GM12878 (cell line): ENCODE measurements around the gene PLEKHG4B. TPM values are rescaled to one million over a fixed set of nuclear protein-coding genes. Genes with fewer than 3 reads are reported as not detected.
"Not testable (repeated sequence)": the region's sequence is repeated elsewhere in the genome, so short reads cannot be mapped to it uniquely, and the experiment has no call there.

Source experiments
- ATAC-seq: fragments of 200-7000 bp; cut with Tn5 transposase; 3 replicates; pipeline ENCODE4 v1.9.1; 2020; ENCODE audit warnings: mild to moderate bottlenecking, moderate library complexity
- BruUV-seq: library from RNA; stranded (reverse); fragments of 400-500 nt; replicated peaks from 2 replicates; lab custom pipeline; 2021; lab: Mats Ljungman, UMichigan
- CTCF ChIA-PET: fragments of 300-600 bp; sonication (Branson Sonifier 250); formaldehyde crosslinking; extraction: SDS; loops from one replicate; lab custom pipeline; 2021; ENCODE audit warnings: inconsistent platforms; lab: Yijun Ruan, JAX
- POLR2A ChIA-PET: fragments of 350-600 bp; formaldehyde crosslinking; extraction: SDS; loops from one replicate; lab custom pipeline; 2021; ENCODE audit warnings: inconsistent platforms; lab: Charles Lee
- RAD21 ChIA-PET: fragments of 300-600 bp; sonication (Branson Sonifier 250); formaldehyde crosslinking; loops from one replicate; lab custom pipeline; 2023; ENCODE audit warnings: antibody characterized with exemption; ENCODE audit not compliant: unreplicated experiment; lab: Charles Lee
- SMC1A ChIA-PET: fragments of 300-600 bp; sonication (Branson Sonifier 250); formaldehyde crosslinking; loops from one replicate; lab custom pipeline; 2023; ENCODE audit not compliant: unreplicated experiment, uncharacterized antibody; lab: Charles Lee
- DNase-seq: peaks from one replicate; pipeline ENCODE4 v3.0.0-alpha.2; 2011; ENCODE audit warnings: low read depth, low spot score
- FAIRE-seq: peaks from 3 replicates; lab custom pipeline; 2011; peaks lifted over from hg19 to GRCh38; lab: Jason Lieb, UNC
- H2AFZ ChIP-seq: 2 replicates; pipeline ENCODE4 v1.6.0; 2011; ENCODE audit warnings: low read depth, low read length, control low read depth; ENCODE audit not compliant: control insufficient read depth
- H3K27ac ChIP-seq: 2 replicates; pipeline ENCODE4 v1.5.1; 2011; ENCODE audit warnings: control low read depth; ENCODE audit not compliant: control insufficient read depth, insufficient read depth
- H3K27me3 ChIP-seq, 2 experiments: replicated peaks in 1 of 2; 2 replicates each; pipeline versions ENCODE4 v1.6.0 to v1.6.1; 2011; ENCODE audit warnings: low read length in 1 of 2; ENCODE audit not compliant: control insufficient read depth in 2 of 2, insufficient read depth in 2 of 2
- H3K36me3 ChIP-seq, 2 experiments: 2 replicates each; pipeline ENCODE4 v1.5.1; 2011; ENCODE audit warnings: low read length in 1 of 2; ENCODE audit not compliant: control insufficient read depth in 2 of 2, insufficient read depth in 2 of 2
- H3K4me1 ChIP-seq: 2 replicates; pipeline ENCODE4 v1.6.1; 2011; ENCODE audit warnings: mild to moderate bottlenecking, low read length, moderate library complexity, mixed read lengths; ENCODE audit not compliant: control insufficient read depth, insufficient read depth
- H3K4me2 ChIP-seq: 2 replicates; pipeline ENCODE4 v1.6.0; 2011; ENCODE audit warnings: control low read depth; ENCODE audit not compliant: control insufficient read depth, insufficient read depth
- H3K4me3 ChIP-seq: fragments of 200-600 bp; sonication (generic); 2 replicates; pipeline ENCODE4 v1.5.1; 2016
- H3K79me2 ChIP-seq: 2 replicates; pipeline ENCODE4 v1.6.0; 2011; ENCODE audit warnings: low read length; ENCODE audit not compliant: control insufficient read depth, insufficient read depth
- H3K9ac ChIP-seq: 2 replicates; pipeline ENCODE4 v1.8.0; 2011; ENCODE audit warnings: low read length, control low read depth, mixed read lengths; ENCODE audit not compliant: control insufficient read depth, insufficient read depth
- H3K9me3 ChIP-seq: replicated peaks from 3 replicates; pipeline ENCODE4 v1.5.1; 2011; ENCODE audit warnings: mild to moderate bottlenecking, low read length; ENCODE audit not compliant: control insufficient read depth, insufficient read depth
- H4K20me1 ChIP-seq: 2 replicates; pipeline ENCODE4 v1.6.0; 2011; ENCODE audit not compliant: control insufficient read depth, insufficient read depth
- RFX5 ChIP-seq: IDR thresholded peaks from 2 replicates; pipeline ENCODE4 v1.6.1; 2011; ENCODE audit warnings: low read depth, low read length, improper control_type of control experiment
- TCF3 ChIP-seq: IDR thresholded peaks from 2 replicates; pipeline ENCODE4 v1.6.1; 2012; ENCODE audit warnings: low read depth, mild to moderate bottlenecking, low read length, borderline replicate concordance; ENCODE audit not compliant: insufficient read depth
- WGBS: methylation state at CpG from one replicate; pipeline ENCODE4 v1.1.6; 2016; ENCODE audit warnings: low lambda C conversion rate; ENCODE audit not compliant: insufficient replicate concordance, insufficient coverage; ENCODE audit errors: missing lambda C conversion rate; 5-methylcytosine and 5-hydroxymethylcytosine counted together
- in situ Hi-C: fragments of 300-500 bp; cut with MboI; formaldehyde crosslinking; loops from 9 replicates; pipeline ENCODE4 v1.14.3; 2018; ENCODE audit warnings: mixed read lengths
- intact Hi-C: fragments of 100-400 bp; cut with micrococcal nuclease; formaldehyde crosslinking; loops from one replicate; pipeline ENCODE4 v1.14.2; 2022; ENCODE audit not compliant: unreplicated experiment
- polyA plus RNA-seq, 11 experiments: library from polyadenylated mRNA; depleted of rRNA in 4 of 11; unstranded in 6 of 11; stranded (reverse) in 5 of 11; fragments of >200 nt; fragmentation: Nextera tagmentation in 4 of 11; fragmentation: Illumina TruSeq in 1 of 11; extraction: Ambion mirVana in 4 of 11; extraction: Trizol in 1 of 11; gene quantifications; 1 replicate in 1 of 11; 2 replicates in 10 of 11; pipeline versions ENCODE4 v1.2.1 to v1.2.3, GENCODE V29; 2011 to 2016; ENCODE audit warnings: inconsistent platforms in 2 of 11, missing spikeins in 2 of 11, low read depth in 1 of 11
- total RNA-seq, 4 experiments: library from RNA; depleted of rRNA in 3 of 4; stranded (reverse); fragments of >200 nt in 3 of 4; fragmentation: Illumina TruSeq in 1 of 4; extraction: Trizol in 1 of 4; gene quantifications; 2 replicates each; pipeline versions ENCODE4 v1.2.1 to v1.2.3, GENCODE V29; 2013 to 2021

PLEKHG4B gene
- total and polyA plus RNA-seq, 10 of the 15 experiments (the other 5 are each of a cell fraction or from before 2014, with no cell fraction given), result under 0.01 to 0.05 (median 0.01) TPM; not detected in 6

- no peaks in the 10 kb centered on the region for H3K27me3 ChIP-seq
- no TSS peak for BruUV-seq
- CTCF ChIA-PET, result interaction anchor here (0.6 kb wide), 1 partner anchor 39 kb away, joined by 4 read pairs; no protein-coding TSS in a partner anchor
- no peaks in the 10 kb centered on the region for H3K4me1 ChIP-seq
- SMC1A ChIA-PET, result interaction anchor here (1.2 kb wide), 1 partner anchor 12 kb away, joined by 5 read pairs; no protein-coding TSS in a partner anchor
- in situ Hi-C loops, result no loop called here
- H3K27ac ChIP-seq, result no peak overlapping the region
- 87% methylated on average over 13 of the region's 13 CpGs for WGBS
- H3K9ac ChIP-seq, result no peak overlapping the region
- RAD21 ChIA-PET, result no interaction called here
- H3K9me3 ChIP-seq, result no peaks in the 10 kb centered on the region
- FAIRE-seq (no peak), ATAC-seq (no peak), DNase-seq (no peak)
- no peaks in the 10 kb centered on the region for H4K20me1 ChIP-seq
- H3K4me2 ChIP-seq, result no peak overlapping the region
- no peak overlapping the region for H2AFZ ChIP-seq
- H3K4me3 ChIP-seq, result no peak overlapping the region
- H3K79me2 ChIP-seq, result no peaks in the 10 kb centered on the region
- peaks cover 8 to 9% of the 10 kb centered on the region in 2 experiments for H3K36me3 ChIP-seq
- 0 out of 2 replicates have a peak, but pooled peaks have one; percentile 22 for TF ChIP-seq TCF3
- no peak for TF ChIP-seq RFX5
- TF ChIP-seq, all 136 proteins: peak for 1
- POLR2A ChIA-PET, result interaction anchor here (0.7 kb wide), 1 partner anchor 102 kb away, joined by 4 read pairs; no protein-coding TSS in a partner anchor
- intact Hi-C loops, result no loop called here
Observed at GRCh38 chr5:231661-232060, 139.7 kb downstream of the PLEKHG4B start.

DNA sequence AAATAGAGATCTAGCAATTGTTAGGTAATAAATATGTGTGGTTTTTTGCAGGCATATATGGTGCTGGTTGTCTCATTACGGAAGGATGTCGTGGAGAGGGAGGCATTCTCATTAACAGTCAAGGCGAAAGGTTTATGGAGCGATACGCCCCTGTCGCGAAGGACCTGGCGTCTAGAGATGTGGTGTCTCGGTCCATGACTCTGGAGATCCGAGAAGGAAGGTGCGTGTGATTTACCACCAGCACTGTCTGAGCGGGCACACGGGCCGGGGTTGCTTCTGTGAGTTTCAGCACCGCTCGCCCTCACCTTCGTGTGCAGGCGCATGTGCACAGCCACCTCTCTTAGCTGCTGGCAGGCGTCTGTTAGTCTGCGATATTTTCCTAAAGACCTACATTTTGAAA, 141.5 kb downstream of the PLEKHG4B start:
- H3K4me2 ChIP-seq, in situ Hi-C loops: not testable (repeated sequence)

More for the DNA sequence above, 141.5 kb downstream of the PLEKHG4B start:
- H3K9me3 ChIP-seq, ATAC-seq, RAD21 ChIA-PET, H2AFZ ChIP-seq, intact Hi-C loops, H3K79me2 ChIP-seq, FAIRE-seq, SMC1A ChIA-PET, DNase-seq, H3K27ac ChIP-seq, H3K9ac ChIP-seq, H3K36me3 ChIP-seq, H4K20me1 ChIP-seq, H3K4me1 ChIP-seq, H3K4me3 ChIP-seq, H3K27me3 ChIP-seq, BruUV-seq, POLR2A ChIA-PET: not testable (repeated sequence)
- over 99% methylated on average over 20 of the region's 20 CpGs for WGBS
- CTCF ChIA-PET, result interaction anchor here (0.8 kb wide), 1 partner anchor 45 kb away, joined by 3 read pairs; no protein-coding TSS in a partner anchor
